Motor neuron (in vitro differentiated cells): Measurements from ENCODE around the gene KIF24. TPM values are rescaled to one million over a fixed set of nuclear protein-coding genes. Genes with fewer than 3 reads are reported as not detected.
A peak's percentile ranks its signal among the peaks of the same experiment; 100 is the strongest.
"Not testable (repeated sequence)": the region's sequence is repeated elsewhere in the genome, so short reads cannot be mapped to it uniquely, and the experiment has no call there.

Source experiments
- ATAC-seq, 8 experiments: fragments of 200-7000 bp; cut with Tn5 transposase; replicated peaks in 6 of 8; 2 replicates each; pipeline ENCODE4 v1.8.0; 2021; ENCODE audit warnings: mild to moderate bottlenecking in 8 of 8, moderate library complexity in 8 of 8
- H3K27ac ChIP-seq, 2 donors: fragments of 250-450 bp; sonication (Bioruptor Pico); 2 replicates each; pipeline ENCODE4 v1.9.0; 2021; ENCODE audit warnings: antibody characterized with exemption in 2 of 2, mild to moderate bottlenecking in 2 of 2, moderate library complexity in 1 of 2
- H3K4me1 ChIP-seq, 2 donors: fragments of 250-450 bp; sonication (Bioruptor Pico); replicated peaks in 1 of 2; 2 replicates each; pipeline ENCODE4 v1.6.1; 2021; ENCODE audit warnings: antibody characterized with exemption in 2 of 2, mild to moderate bottlenecking in 2 of 2, moderate library complexity in 1 of 2
- H3K4me3 ChIP-seq, 5 donors: fragments of 250-450 bp; sonication (Bioruptor Pico); 2 replicates each; pipeline ENCODE4 v1.9.0; 2021; ENCODE audit warnings: antibody characterized with exemption in 5 of 5, mild to moderate bottlenecking in 5 of 5, moderate library complexity in 4 of 5
- WGBS, 10 experiments: fragments of 450-650 bp; shearing (Covaris generic); methylation state at CpG; one replicate each; pipeline ENCODE4 v1.0.0; 2022; 5-methylcytosine and 5-hydroxymethylcytosine counted together
- in situ Hi-C, 9 experiments: fragments of 400-800 bp; cut with MboI; loops; one replicate each; pipeline ENCODE4 v1.15.0; 2021; ENCODE audit warnings: low sequenced_read_pairs in 9 of 9, low pct_unique_long_range_greater_than_20kb in 2 of 9; ENCODE audit not compliant: unreplicated experiment in 9 of 9
- total RNA-seq, 8 experiments: library from RNA; unstranded; fragments of 300-600 nt; gene quantifications; 2 replicates each; pipeline versions ENCODE4 v1.2.3 to v1.2.4, GENCODE V29; 2022

The KIF24 gene
- total RNA-seq, 8 experiments from 2014 or later = 0.36 to 6.3 (median 2.1) TPM

- no peak for ATAC-seq
- no peak overlapping the region for H3K4me3 ChIP-seq
- WGBS, 10 experiments = 67 to 100% (median 99%) methylated on average over 1 to 17 of the region's 60 CpGs; no CpG with 5 or more reads in 4 of the 10 experiments
- no peak overlapping the region for H3K27ac ChIP-seq
- in situ Hi-C loops = no loop called here
- peaks cover 4 to 6% of the 10 kb centered on the region in 2 donors for H3K4me1 ChIP-seq
Observed at GRCh38 chr9:34371886-34372466, 42.9 kb upstream of the KIF24 start.

- in situ Hi-C loops = no loop called here
- peak in 3 of 8 experiments; percentile 33 to 77 (median 67) for ATAC-seq
- Histone ChIP-seq H3K4me3 (no peak overlapping the region), H3K27ac (no peak overlapping the region), H3K4me1 (peaks cover 4 to 6% of the 10 kb centered on the region in 2 donors)
- WGBS, 10 experiments = 3 to 98% (median 86%) methylated on average over 1 to 74 of the region's 105 CpGs; no CpG with 5 or more reads in 4 of the 10 experiments
Observed at GRCh38 chr9:34370970-34371880, 42.2 kb upstream of the KIF24 start.

- H3K4me3 ChIP-seq = no peak overlapping the region
- in situ Hi-C loops = no loop called here
- peak in 1 of 8 experiments; percentile 41 for ATAC-seq
- H3K27ac ChIP-seq = no peak overlapping the region
- H3K4me1 ChIP-seq = peaks cover 0 to under 1% of the 10 kb centered on the region in 2 donors
- WGBS, 10 experiments = 13 to 100% (median 89%) methylated on average over 1 to 17 of the region's 23 CpGs; no CpG with 5 or more reads in 2 of the 10 experiments
Observed at GRCh38 chr9:34370335-34370969, 41.4 kb upstream of the KIF24 start.

GRCh38 chr9:34369636-34370035 lies 40.6 kb upstream of the KIF24 start:
- Histone ChIP-seq H3K27ac (no peak overlapping the region), H3K4me3 (no peak overlapping the region), H3K4me1 (no peaks in the 10 kb centered on the region)
- WGBS, 10 experiments = 87 to 93% methylated on average over 2 to 3 of the region's 4 CpGs; no CpG with 5 or more reads in 8 of the 10 experiments
- ATAC-seq = no peak
- in situ Hi-C loops = no loop called here

GRCh38 chr9:34368796-34369195 lies 39.7 kb upstream of the KIF24 start:
- 47 to 100% (median 81%) methylated on average over 1 to 5 of the region's 5 CpGs; no CpG with 5 or more reads in 3 of the 10 experiments for WGBS, 10 experiments
- H3K4me1 ChIP-seq, in situ Hi-C loops, ATAC-seq, H3K27ac ChIP-seq, H3K4me3 ChIP-seq: not testable (repeated sequence)

GRCh38 chr9:34367751-34368410 lies 38.8 kb upstream of the KIF24 start:
- ATAC-seq, H3K4me3 ChIP-seq, in situ Hi-C loops, H3K27ac ChIP-seq: not testable (repeated sequence)
- H3K4me1 ChIP-seq = peaks cover 11 to 14% of the 10 kb centered on the region in 2 donors
- WGBS, 10 experiments = 20 to 90% methylated on average over 1 to 2 of the region's 3 CpGs; no CpG with 5 or more reads in 8 of the 10 experiments

GRCh38 chr9:34366365-34366764 lies 37.3 kb upstream of the KIF24 start:
- Histone ChIP-seq H3K27ac (no peak overlapping the region), H3K4me3 (no peak overlapping the region), H3K4me1 (peaks cover 11 to 14% of the 10 kb centered on the region in 2 donors)
- no peak for ATAC-seq
- in situ Hi-C loops = no loop called here
- WGBS, 10 experiments = 71 to 87% (median 84%) methylated on average over 1 to 2 of the region's 2 CpGs; no CpG with 5 or more reads in 6 of the 10 experiments

GRCh38 chr9:34365282-34365681 lies 36.2 kb upstream of the KIF24 start:
- Histone ChIP-seq H3K4me1 (peaks cover 11 to 14% of the 10 kb centered on the region in 2 donors), H3K4me3 (no peak overlapping the region), H3K27ac (no peak overlapping the region)
- in situ Hi-C loops = no loop called here
- 67 to 100% (median 73%) methylated on average over 1 of the region's 2 CpGs; no CpG with 5 or more reads in 6 of the 10 experiments for WGBS, 10 experiments
- no peak for ATAC-seq

GRCh38 chr9:34363619-34364351 lies 34.7 kb upstream of the KIF24 start:
- in situ Hi-C loops = no loop called here
- Histone ChIP-seq H3K27ac (no peak overlapping the region), H3K4me3 (no peak overlapping the region), H3K4me1 (peaks cover 11 to 14% of the 10 kb centered on the region in 2 donors)
- 13 to 100% (median 42%) methylated on average over 2 to 7 of the region's 13 CpGs; no CpG with 5 or more reads in 4 of the 10 experiments for WGBS, 10 experiments
- ATAC-seq = peak in 5 of 8 experiments; percentile 80 to 91 (median 91)

GRCh38 chr9:34362614-34363214 lies 33.6 kb upstream of the KIF24 start:
- peaks cover 11 to 14% of the 10 kb centered on the region in 2 donors for H3K4me1 ChIP-seq
- in situ Hi-C loops = no loop called here
- WGBS, 10 experiments = 40 to 100% (median 83%) methylated on average over 1 to 3 of the region's 4 CpGs; no CpG with 5 or more reads in 3 of the 10 experiments
- H3K4me3 ChIP-seq = no peak overlapping the region
- no peak for ATAC-seq
- H3K27ac ChIP-seq = no peak overlapping the region

- in situ Hi-C loops, H3K4me1 ChIP-seq, H3K4me3 ChIP-seq, H3K27ac ChIP-seq, ATAC-seq: not testable (repeated sequence)
- WGBS, 10 experiments = 43 to 90% (median 84%) methylated on average over 1 of the region's 1 CpG; no CpG with 5 or more reads in 6 of the 10 experiments
Observed at GRCh38 chr9:34352957-34353356, 23.9 kb upstream of the KIF24 start.
